Dermis microvascular lymphatic vessel endothelial cell (primary cell): ENCODE data around the gene ADORA1. TPM values are rescaled to one million over a fixed set of nuclear protein-coding genes. Genes with fewer than 3 reads are reported as not detected.

ENCODE experiments used
- DNase-seq, 2 donors: peaks; one replicate each; pipeline versions ENCODE4 v3.0.0 to v3.0.0-alpha.2; 2010; ENCODE audit warnings: low read depth in 2 of 2
- total RNA-seq: library from RNA; depleted of rRNA; stranded (reverse); fragments of >200 nt; gene quantifications from 2 replicates; pipeline ENCODE4 v1.2.1, GENCODE V29; 2014

Gene ADORA1
- total RNA-seq, 1 donor from 2014 or later, result not detected

DNA sequence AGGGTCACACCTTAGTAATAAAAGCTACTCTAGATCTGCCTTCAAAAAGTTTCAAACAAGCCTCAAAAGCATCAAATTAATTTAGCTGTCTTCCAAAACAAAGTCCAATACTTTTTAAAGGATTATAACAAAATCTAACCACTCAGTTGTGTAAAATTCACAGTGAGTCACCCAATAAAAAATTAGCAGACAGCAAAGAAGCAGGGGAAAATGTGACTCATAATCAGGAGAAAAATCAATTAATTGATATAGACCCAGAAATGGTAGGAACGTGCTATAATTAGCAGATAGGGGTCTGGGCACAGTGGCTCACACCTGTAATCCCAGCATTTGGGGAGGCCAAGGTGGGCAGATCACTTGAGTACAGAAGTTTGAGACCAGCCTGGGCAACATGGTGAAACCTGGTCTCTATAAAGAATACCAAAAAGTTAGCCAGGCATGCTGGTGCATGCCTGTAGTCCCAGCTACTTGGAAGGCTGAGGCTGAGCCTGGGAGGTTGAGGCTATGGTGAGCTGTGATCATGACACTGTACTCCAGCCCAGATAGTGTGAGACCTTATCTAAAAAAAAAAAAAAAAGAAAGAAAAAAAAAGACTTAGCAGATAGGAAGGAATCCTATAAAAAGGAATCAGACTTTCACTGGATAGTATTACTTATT is 33.6 kb upstream of the ADORA1 start:
- no peak for DNase-seq

DNA sequence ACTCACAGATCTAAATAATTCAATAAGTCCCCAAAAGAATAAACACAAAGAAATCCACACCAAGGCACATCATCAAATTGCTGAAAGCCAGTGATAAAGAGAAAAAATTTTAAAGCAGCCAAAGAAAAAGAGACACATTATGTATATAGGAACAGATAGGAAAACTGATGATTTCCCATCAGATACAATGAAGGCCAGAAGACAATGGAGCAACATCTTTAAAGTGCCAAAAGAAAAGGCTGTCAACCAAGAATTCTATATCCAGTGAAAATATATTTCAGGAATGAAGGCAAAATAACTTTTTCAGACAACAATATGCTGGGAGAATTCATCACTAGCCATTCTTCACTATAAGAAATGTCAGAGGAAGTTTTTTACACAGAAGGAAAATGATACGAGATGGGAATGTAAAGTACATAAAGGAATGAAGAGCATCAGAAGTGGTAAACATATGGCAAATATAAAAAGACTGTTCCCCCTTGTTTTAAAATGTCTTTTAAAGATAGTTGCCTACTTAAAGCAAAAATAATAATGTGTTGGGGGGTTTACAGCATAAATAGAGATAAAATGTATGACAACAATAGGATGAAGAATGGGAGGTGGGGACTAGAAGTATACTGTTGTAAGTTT is 32.4 kb upstream of the ADORA1 start:
- no peak for DNase-seq

DNA sequence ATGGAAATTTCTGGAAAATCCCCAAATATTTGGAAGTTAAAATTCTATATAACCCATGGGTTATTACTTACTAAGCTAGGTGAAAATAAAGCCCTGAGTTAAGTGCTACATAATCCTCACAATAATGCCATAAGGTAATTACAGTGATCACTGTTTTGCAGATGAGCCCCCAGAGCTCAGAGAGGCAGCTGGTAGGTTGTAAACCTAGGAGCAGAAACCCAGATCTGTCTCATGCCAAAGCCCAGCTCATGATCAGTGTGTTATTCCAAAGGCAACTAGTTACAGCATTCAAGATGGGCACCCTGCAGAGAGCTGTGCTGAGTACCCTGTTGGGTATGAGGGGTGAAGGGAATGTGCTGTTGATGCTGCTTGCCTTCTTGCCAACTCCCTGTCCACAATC is 31.0 kb upstream of the ADORA1 start:
- no peak for DNase-seq

DNA sequence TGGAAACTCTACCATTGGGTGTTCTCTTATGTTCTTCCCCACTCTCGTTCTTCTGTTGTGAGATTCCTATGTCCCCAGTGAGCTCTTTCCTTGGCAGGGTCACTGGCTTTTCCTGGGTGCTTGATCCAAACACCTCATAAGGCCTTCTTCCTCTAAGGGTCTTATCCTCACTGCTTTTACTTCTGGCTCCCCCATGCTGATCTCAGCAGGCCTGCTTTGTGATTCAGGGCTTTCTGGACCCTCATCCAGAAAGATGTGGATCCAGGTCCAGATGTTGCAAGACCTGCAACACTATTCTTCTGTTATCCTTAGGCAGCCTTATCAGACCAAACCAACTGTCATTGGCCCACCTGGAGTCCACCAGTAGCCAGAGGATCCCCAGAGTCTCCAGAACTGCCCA is 30.5 kb upstream of the ADORA1 start:
- DNase-seq, result no peak

DNA sequence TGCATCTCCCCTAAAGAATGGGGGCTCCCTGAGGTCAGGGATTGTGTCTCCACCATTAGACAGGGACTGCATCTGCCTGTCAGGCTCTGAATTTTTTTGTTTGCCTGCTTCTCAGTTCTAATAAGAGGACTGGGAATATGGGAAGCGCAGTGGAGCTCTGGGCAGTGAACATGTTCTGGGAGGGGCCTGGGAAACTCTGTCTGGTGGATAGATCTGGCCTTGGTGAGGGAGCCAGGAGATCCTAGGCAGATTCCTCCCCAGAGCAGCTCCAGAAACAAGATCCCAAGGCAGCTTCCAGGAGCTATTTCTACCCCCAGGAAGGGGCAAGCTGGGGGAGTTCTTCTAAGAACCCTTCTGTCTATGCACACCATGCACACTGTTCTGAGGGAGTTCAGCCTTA is 29.1 kb upstream of the ADORA1 start:
- DNase-seq, result no peak

DNA sequence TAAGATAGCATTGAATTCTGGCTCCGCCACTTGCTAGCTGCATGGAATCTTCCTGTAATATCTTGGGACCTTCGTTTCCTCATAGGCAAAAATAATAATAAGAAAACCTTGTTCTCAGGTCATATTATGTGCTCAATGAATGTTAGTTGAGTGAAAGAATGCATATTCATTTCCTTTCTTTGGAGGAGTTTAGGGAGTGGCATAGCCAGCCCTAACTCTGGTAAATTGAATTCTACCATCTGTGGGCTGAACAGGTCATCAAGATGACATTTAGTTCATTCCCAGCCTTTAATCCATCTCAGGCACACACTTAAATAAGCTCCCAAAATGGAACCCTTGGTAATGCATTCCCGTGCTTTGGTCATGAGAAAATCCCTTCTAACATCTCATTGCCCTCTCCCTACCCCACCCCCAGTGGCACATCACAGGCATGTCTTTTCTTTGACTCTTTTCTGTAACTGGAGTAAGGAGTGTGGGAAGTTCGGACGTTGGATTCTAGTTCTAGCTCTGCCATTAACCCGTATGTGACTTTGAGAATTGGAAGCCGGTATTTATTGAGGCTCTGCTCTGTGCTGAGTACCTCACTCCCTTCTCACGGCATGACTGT is 28.5 kb upstream of the ADORA1 start:
- no peak for DNase-seq

DNA sequence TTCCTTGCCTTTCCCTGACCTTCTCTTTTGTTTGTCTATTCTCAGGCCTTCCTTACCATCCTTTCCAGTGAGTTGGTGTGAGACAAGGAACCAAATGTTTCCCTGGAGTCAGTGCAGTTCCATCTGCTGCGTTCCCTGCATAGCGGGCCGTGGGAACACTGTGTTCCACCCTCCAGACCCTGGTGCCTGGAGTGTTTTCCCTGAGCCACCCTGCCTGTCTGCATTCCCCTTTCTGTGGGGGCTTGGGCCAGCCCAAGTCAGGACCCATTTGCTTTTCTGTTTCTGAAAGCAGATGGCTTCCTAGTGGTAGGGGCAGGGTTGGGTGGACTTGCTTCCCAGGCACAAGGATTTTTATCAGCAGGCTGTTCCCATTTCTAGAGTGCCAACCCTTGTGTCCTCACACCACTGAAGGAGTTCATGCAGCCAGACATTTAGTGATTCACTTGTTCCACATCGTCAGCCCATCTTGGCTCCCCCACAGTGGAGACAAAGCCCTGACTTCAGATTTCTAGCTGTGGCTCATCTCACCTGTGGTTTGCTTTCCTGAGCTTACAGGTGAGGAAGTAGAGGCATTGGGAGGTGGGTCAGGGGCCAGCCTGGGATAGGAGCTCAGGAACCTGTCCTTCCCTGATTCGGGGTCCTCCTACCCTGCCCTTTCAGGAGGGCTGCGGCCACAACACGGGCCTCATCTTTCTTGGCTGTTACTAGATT is 27.6 kb upstream of the ADORA1 start:
- no peak for DNase-seq

DNA sequence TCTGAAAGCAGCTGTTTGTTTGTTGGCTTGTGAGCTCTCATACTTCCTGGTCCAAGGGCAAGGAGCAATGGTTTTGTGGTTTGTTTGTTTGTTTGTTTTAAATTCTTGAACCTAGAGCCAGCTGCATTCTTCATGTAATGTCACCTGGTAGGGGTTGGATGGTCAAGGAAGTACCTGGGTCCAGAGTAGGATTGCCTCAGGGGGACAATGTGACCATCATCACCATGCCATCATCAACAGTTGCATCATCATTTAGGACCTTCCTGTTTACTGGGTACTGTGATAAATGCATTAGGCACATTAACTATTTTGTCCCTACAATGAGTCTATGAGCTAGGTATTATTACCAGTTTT is 27.0 kb upstream of the ADORA1 start:
- no peak for DNase-seq

DNA sequence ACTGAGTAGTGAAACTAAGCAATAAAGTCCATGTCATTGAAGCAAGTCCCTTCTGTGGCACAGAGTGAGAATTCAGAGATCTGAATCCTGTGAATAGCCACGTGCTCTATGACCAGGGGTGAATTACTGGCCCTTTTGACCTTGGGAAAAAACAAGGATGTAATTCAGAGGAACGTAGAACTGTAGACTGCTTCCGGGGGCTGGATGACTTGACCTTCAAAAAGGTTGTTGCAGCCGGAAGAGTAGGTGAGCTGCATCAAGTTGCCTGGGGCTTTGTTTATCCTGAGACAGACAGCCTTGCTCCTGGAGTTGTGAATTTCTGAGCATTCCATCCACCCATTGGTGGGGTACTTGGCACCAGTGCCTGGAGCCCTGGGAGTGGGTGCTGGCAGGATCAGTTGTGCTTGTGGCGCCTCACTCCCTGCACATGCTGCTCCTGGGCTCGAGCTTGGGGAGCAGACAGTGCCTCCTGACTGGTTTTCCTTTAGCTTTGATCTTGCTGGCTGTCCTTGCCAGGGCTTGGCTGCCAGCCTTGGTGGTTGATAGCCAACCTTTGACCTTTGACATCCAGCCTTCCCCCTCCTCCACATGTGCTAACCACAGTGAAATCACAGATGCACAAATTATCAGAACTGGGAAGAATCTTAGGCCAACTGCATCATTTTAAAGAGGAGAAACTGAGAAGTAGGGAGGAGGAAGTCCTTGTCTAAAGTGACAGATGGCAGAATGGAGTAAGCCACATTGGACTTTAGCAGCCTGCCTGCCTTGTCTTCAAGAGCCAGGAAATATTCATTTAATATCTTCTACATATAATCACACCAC is 25.5 kb upstream of the ADORA1 start:
- DNase-seq, result no peak

DNA sequence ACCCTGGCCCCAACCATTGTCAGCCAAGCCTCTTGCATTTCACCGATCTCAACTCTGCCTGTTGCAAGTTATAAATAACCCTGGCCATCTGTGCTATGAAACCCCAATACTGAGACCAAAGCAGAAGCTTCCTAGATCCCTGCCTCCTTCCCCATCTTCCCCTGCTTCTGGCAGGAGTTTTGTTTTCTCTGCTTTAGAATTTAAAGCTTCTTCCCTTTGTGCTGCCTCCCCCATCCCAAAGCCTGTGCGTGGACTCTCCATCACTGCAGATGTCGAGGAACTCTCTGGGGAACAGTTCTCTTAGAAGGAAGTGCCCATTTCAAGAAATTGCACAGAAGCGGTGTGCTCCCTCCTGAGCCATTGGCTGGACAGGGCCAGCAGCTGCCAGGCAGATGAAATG is 24.3 kb upstream of the ADORA1 start:
- DNase-seq, result no peak

DNA sequence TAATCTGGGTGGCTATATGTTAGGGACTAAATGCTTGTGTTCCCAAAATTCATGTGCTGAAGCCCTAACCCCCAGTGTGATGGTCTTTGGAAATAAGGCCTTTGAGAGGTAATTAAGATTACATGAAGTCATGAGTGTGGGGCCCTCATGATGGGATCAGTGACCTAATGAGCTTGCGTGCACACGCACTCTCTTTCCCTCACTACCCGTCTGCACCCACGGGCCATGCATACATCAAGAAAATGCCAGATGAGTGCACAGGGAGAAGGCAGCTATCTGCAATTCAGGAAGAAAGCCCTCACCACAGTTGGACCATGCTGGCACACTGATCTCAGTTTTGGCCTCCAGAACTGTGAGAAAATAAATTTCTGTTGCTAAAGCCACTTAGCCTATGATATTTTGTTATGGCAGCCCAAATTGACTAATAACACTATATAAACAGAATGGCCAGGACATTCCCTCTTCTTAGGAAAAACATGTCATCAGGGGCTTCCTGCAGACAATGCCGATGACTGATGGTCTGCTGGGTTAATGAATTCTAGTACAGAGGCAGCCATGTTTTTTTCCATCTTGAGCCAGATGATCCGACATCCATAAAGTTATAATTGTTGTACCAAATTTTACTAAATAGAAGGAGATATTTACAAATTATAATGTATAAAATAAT is 23.6 kb upstream of the ADORA1 start:
- DNase-seq, result peak; percentile 64 to 65

DNA sequence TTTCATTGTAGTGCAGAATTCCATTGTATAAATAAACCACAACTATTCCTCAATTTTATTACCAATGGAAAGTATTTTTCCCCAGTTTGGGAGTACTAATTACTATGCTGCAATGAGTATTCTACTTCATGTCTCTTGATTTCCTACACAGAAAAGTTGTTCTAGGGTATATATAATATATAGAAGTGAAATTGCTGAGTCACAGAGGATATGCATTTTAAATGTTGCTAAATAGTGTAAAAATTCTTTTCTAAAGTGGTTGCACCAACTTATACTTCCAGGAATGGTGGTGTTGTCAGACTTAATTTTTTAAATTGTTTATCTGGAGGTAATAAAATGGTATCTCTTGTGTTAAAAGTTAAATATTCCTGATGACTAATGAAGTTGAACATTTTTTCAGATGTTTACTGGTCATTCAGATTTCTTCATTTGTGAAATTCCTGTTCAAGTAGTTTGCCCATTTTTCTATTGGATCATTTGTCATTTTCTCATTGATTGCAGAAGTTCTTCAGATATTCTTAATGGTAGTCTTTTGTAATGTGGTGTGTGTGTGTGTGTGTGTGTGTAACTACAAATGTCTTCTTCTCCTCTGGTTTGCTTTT is 22.6 kb upstream of the ADORA1 start:
- no peak for DNase-seq

DNA sequence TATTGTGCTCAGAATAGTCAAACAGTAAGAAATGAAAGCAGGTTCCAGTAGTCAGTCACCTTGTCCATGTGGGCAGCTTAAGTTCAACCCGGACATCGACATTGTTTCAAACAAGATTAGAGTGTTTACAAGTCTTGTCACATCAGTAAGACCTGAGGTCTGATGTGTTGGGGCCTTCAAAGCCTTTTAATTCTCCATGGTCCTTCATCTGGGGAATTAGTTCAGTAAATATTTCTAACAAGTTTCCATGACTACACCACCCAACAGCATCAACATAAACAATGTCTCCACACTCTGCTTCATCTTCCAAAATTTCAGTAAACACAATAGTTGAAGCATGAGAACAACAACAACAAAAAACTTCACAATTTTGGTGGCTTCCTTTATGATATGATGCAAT is 15.1 kb upstream of the ADORA1 start:
- DNase-seq, result no peak

DNA sequence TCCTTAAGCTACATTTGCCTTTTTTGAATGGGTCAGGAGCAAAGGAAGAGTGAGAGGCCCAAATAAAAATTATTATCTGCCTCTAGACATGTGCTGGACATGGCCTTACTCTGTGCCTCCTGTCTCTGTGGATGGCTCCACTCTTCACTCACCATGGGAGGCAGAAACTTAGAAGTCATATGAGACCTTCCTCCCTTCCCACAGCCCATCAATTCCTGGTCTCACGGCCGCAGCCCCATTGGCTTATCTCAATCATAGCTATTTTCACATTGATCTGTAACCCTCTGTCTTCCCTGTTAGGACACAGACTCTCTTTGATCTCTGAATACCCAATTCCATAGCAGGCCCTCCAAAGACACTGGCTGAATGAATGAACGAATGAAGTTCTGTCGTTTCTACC is 14.2 kb upstream of the ADORA1 start:
- no peak for DNase-seq

DNA sequence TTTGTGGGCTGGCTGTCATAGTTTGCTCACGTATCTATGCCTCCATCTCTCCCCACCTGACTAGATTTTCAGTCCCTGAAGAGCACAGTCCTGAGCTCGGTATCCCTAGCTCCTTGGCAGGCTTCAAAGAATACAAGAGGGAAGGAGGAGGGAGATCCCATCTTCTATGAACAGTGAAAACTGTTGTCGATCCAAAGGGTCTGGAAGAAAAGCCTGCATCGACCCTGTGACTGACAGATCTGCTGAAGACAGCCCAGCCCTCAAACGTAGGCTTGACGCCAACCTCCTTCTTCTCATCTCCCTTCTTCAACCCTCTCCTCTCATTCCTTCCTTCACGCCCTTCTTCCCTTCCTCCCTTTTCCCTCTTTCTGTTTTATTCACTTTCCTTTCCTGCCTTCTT is 13.3 kb upstream of the ADORA1 start:
- DNase-seq, result no peak

DNA sequence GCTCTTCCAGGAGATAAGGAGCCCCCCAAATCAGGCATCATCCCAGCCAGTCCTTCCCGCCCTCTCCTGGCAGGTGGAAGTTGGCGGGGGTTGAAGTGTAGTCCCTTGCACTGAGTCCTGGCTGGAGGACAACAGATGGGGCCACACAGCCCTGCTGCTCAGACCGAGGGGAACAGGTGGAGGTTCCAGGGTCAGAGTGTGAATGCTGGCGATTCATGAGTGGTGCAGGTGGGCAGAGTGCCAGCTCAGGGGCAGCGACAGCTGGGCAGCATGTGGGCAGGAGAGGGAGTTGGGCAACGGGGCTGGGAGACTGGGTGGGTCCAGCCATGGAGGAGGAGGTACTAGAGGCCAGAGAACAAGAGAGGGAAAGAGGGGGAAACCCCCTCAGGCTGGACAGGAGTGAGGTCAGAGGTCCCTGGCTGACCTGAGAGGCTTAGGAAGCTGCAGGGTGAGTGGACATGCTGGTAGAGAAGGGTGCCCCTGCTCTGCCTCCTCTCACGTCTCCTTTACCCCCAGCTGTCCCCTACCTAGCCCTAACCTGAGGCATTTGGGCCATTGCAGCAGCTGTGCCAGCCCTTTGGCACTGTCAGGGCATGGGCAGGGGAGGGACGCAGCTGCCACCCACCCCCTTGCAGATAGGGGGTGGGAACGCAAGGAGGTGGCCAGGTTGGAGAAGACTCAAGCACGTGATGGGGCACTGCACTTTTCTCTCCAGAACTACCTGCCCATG is 11.3 kb upstream of the ADORA1 start:
- DNase-seq, result no peak

DNA sequence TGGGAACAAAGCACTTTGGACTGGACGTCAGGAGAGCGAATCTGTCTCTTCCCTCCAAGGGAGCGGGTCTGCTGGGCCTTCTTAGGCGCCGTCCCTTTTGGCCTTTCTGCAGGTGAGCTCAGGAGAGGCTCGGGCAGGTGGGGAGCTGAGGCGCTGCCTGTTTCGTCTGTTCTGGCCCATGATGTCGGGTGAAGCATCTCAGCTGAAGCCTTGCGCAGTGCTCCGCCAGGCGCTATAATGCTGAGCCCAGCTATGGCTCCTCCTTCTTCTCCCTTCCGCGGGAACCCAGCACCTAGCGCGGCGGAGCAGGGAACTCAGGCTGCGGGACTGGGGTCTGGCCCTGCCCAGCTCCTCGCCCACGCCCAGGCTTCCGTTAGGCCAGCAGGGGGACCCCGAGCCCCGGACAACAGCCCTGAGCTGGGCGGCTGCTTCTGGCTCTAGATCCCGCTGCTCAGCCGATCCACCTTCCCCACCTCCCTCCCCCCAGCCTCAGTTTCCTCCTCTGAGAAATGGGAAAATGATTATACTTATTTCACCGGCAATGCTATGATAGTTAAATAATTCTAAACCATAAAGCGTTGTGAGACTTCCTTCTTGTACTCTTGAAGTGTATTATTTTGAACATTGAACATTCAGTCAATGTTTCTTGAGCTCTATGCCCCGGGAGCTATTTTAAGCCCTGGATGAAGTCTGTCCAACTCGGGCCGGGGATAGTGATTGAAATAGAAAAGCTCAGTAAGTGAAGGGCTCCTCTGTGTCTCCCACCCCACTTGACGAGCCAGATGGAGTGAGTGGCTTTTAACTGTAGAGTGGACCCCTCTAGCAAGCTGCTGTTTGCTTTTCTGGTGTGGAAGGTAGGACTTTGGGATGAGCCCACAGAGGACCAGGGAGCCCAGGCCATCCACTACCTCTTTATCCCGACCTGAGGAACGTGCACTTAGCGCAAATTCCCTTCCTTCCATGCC is 9.6 kb upstream of the ADORA1 start:
- peak; percentile 5 to 50 for DNase-seq

DNA sequence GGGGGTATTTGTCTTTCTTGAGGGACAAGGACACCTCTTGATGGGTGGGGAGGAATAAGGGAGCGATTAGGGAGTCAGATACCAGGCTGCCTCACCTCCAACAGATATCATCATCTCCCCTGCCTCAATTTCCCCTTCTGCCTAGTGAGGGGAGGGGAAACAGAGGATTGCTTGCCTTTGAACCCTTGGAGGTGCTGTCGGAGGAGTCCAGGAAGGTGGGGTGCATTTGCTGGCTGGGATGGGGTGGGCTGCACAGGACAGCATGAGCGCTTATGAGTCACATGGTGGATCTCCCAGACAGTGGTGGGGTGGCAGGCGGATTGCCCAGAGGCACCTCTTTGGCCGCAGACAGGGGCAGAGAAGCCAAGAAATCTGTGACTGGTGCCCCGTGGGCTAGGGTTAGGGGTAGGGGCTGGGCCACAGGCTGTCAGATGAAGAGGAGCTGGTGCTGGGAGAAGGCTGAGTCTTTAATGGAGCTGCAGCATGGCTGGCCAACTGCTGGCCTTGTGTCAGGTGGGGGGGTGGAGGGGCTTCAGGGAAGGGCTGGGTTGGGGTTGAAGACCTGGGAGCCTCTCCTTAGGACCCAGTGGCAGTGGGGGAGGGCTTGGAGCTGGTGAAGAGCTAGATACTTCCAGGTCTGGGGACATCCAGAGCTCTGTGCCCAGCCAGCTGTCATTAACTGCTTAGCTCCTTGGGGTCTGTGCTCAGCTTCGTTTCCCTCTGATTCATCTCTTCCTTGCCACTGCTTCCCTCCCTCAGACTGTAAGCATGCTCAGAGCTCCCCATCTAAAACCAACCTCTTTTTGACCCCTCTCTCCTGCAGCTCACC is 7.0 kb upstream of the ADORA1 start:
- no peak for DNase-seq
